GM21526 (cell line): Measurements from ENCODE around the gene RNFT2.
"Not testable (repeated sequence)": the region's sequence is repeated elsewhere in the genome, so short reads cannot be mapped to it uniquely, and the experiment has no call there.

Source experiments
- ATAC-seq: cut with Tn5 transposase; IDR thresholded peaks from one replicate; pipeline ENCODE4 v1.9.1; 2021; ENCODE audit warnings: moderate library complexity; ENCODE audit not compliant: unreplicated experiment, low FRiP score

Gene RNFT2

GRCh38 chr12:116783525-116784237 is 45.6 kb downstream of the RNFT2 start:
- no peak for ATAC-seq

GRCh38 chr12:116784238-116784612 is 46.1 kb downstream of the RNFT2 start:
- no peak for ATAC-seq

GRCh38 chr12:116789562-116789961 is 51.4 kb downstream of the RNFT2 start:
- ATAC-seq, result not testable (repeated sequence)

GRCh38 chr12:116790066-116790465 is 52.0 kb downstream of the RNFT2 start:
- no peak for ATAC-seq

GRCh38 chr12:116792403-116792802 is 54.3 kb downstream of the RNFT2 start:
- no peak for ATAC-seq

GRCh38 chr12:116794725-116795124 is 56.6 kb downstream of the RNFT2 start:
- ATAC-seq, result no peak

- no peak for ATAC-seq
Observed at GRCh38 chr12:116797885-116798284, 59.8 kb downstream of the RNFT2 start.

GRCh38 chr12:116798719-116799118 is 60.6 kb downstream of the RNFT2 start:
- no peak for ATAC-seq

GRCh38 chr12:116799955-116800354 is 61.8 kb downstream of the RNFT2 start:
- ATAC-seq, result no peak

- no peak for ATAC-seq
Observed at GRCh38 chr12:116800918-116801317, 62.8 kb downstream of the RNFT2 start.

GRCh38 chr12:116802018-116802417 is 63.9 kb downstream of the RNFT2 start:
- ATAC-seq, result no peak

GRCh38 chr12:116803013-116803736 is 65.1 kb downstream of the RNFT2 start:
- no peak for ATAC-seq

GRCh38 chr12:116804051-116804450 is 65.9 kb downstream of the RNFT2 start:
- no peak for ATAC-seq

- no peak for ATAC-seq
Observed at GRCh38 chr12:116806845-116807440, 68.8 kb downstream of the RNFT2 start.

- ATAC-seq, result no peak
Observed at GRCh38 chr12:116807546-116807945, 69.4 kb downstream of the RNFT2 start.

- no peak for ATAC-seq
Observed at GRCh38 chr12:116808113-116809105, 70.3 kb downstream of the RNFT2 start.

GRCh38 chr12:116812238-116812637 is 74.1 kb downstream of the RNFT2 start:
- no peak for ATAC-seq

GRCh38 chr12:116813271-116814041 is 75.3 kb downstream of the RNFT2 start:
- no peak for ATAC-seq

GRCh38 chr12:116814766-116815165 is 76.7 kb downstream of the RNFT2 start:
- ATAC-seq, result not testable (repeated sequence)
